HG03064 (cell line): Measurements from ENCODE around the gene ZNF134.

Experiments
- ATAC-seq: cut with Tn5 transposase; IDR thresholded peaks from one replicate; pipeline ENCODE4 v1.9.1; 2021; ENCODE audit warnings: low read depth; ENCODE audit not compliant: unreplicated experiment

The ZNF134 gene

GRCh38 chr19:57613941-57614743 lies at the start of gene ZNF134:
Gene ZNF134 (plus strand): TSS chr19:57614242. CDS start chr19:57619469, 5,227 bp downstream.
- ATAC-seq: peak; percentile 89

DNA sequence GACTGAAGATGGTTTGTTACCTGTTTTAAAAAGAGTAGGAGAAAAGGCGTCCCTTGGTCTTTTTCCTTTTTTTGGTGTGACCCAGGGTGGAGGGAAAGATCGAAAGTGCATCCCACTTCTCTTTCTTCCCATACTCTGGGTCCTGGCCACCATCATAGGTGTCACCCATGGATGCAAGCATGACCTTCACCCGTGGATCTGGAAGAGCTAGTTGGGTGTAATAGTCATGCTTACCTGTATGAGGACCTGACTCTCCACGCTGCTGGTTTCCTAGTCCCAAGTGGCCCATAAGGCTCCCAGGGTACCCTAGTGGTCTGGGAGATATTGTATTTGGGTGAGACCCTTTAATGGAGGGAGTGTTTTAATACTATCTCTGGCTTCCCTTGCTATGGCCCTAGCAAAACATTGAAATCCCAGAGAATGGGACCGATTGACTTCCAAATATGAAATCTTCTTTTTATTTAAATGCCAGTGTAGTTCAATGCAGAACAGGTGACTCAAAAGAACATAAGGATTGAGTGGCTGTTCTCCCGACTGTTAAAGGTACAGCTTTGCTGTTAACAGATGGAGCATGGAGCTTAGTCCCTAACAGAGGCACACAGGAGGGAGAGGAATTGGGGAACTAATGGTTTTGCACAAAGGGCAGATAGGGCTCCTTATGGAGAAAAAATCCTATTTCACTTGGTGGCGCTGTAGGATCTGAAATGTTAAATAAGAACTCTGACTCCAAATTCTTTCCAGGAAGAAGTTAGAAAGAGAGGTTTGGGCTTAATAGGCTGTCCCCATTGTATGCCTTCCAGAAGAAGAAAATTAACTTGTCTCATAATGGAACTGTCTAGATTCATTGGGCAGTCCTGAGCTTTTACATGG lies 47.4 kb upstream of the ZNF134 start:
- ATAC-seq: no peak

- ATAC-seq: no peak
Measured at GRCh38 chr19:57570707-57571106, 43.3 kb upstream of the ZNF134 start.

- no peak for ATAC-seq
Measured at GRCh38 chr19:57572415-57572947, 41.6 kb upstream of the ZNF134 start.

- ATAC-seq: no peak
Measured at GRCh38 chr19:57576661-57577060, 37.4 kb upstream of the ZNF134 start.

- ATAC-seq: peak; percentile 77
Measured at GRCh38 chr19:57578487-57579205, 35.4 kb upstream of the ZNF134 start, which contains the start of gene ZNF416. Gene ZNF416 (minus strand): TSS chr19:57578911. CDS start chr19:57578704, 207 bp downstream.

GRCh38 chr19:57583104-57583520 lies 30.9 kb upstream of the ZNF134 start:
- ATAC-seq: no peak

DNA sequence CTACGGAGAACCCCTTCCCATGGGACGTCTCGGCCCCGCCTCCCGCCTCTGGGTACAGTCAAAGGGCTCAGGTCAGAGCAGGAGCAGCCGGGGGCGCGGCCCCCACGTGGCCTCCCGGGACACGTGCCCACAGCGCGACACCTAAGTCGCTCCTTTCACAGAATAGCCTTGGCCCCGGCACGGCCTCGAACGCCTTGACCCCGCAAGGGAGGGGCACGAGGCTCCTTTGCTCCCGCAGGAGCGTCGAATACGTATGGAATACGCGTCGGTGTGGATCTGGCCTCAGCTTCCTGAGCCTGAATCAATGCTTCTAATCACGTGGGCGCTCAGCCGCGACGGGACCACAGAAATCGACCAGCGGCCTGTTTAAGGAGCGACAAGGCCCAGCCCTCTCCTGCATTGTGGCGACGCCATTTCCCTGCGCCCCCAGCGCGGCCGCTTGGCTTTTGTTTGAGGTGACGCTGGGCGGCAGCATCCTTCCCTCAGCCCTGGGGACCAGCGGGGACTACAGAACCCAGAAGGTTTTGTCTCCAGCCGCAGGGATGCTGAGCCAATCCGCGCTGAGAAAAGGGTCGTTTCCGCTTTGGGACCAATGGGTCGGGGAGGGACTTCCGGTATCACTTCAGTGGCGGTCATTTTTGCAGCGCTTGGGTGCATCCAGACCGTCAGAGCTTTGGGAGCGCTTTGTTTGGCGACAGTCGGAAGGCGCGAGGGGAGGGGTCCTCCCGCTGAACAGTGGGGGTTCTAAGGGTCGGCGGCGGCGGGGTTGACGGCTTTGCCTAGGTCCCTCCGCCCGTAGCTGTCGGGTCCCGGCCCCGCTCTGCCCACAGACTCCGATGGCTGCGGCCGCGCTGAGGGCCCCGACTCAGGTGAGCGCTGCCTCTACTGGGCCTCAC lies 30.3 kb upstream of the ZNF134 start, which contains the start of gene ZIK1:
ZIK1 (plus strand) TSS at position 625 of the 896 bp plus-strand sequence; CDS start at position 837, 212 bp downstream.
- peak; percentile 77 for ATAC-seq

GRCh38 chr19:57587529-57587928 lies 26.5 kb upstream of the ZNF134 start:
- no peak for ATAC-seq

- no peak for ATAC-seq
Measured at GRCh38 chr19:57599377-57599760, 14.7 kb upstream of the ZNF134 start.

DNA sequence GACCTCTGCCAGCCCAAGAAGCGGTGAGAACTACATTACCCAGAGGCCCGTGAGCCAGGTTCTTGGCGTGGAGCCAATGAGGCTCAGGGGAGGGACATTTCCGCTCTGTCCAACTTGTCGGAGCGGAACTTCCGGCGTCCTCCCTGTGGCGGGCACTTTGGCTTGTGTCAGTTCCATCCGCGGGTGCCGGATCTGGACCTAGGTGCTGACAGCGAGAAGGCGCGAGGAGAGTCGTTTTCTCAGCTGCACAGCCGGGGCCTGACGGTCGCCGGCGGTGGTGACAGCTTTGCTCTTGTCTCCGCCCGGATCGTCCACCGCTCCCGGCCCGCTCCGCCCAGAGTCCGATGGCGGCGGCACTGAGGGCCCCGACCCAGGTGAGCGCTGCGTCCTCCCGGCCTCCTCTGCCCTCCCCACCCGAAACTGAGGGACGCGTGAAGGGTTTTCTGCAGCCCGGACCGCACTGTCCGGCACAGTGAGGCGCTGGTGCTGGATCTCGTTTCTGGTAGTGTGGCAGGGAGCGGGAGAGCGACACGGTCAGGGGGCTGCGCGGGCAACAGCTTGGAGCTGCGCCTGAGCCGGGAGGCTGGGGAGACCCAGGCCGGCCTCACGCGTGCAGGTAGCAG lies 14.2 kb upstream of the ZNF134 start, which contains the start of gene ZNF530:
ZNF530 (plus strand) TSS at position 125 of the 623 bp plus-strand sequence. CDS start 4,461 bp downstream, outside the sequence.
- ATAC-seq: peak; percentile 94

GRCh38 chr19:57606931-57607330 lies 7.1 kb upstream of the ZNF134 start:
- ATAC-seq: no peak

GRCh38 chr19:57611113-57611512 lies 2.9 kb upstream of the ZNF134 start:
- ATAC-seq: no peak

GRCh38 chr19:57615346-57615745 lies 1.3 kb downstream of the ZNF134 start:
- no peak for ATAC-seq

- no peak for ATAC-seq
Measured at GRCh38 chr19:57620673-57621348, 6.8 kb downstream of the ZNF134 start.

GRCh38 chr19:57623091-57623490 lies 9.0 kb downstream of the ZNF134 start:
- ATAC-seq: no peak

GRCh38 chr19:57632987-57633831 lies 19.2 kb downstream of the ZNF134 start, which contains the start of gene ZNF211:
Gene ZNF211 (plus strand): TSS chr19:57633168. CDS start chr19:57633347, 179 bp downstream.
- peak; percentile 92 for ATAC-seq
